ENCODE data around the gene ZFYVE9. TPM values are rescaled to one million over a fixed set of nuclear protein-coding genes. Genes with fewer than 3 reads are reported as not detected.
"Not testable (repeated sequence)": the region's sequence is repeated elsewhere in the genome, so short reads cannot be mapped to it uniquely, and the experiment has no call there.

ZFYVE9 gene
- total RNA-seq, 2 experiments from 2014 or later: 2.6 to 2.9 TPM

GRCh38 chr1:52127181-52128180, 14.4 kb upstream of the ZFYVE9 start:
- H3K27me3 Mint-ChIP-seq: peaks cover 7% of the 10 kb centered on the region
- peak; percentile 20 for DNase-seq
- H3K4me1 Mint-ChIP-seq (ENCODE audit: low read depth): peaks cover 4% of the 10 kb centered on the region
- ChIA-PET CTCF (interaction anchor here (0.6 to 3.1 kb wide), 13 partner anchors 12 to 558 kb away, joined by 3 to 25 read pairs (median 4); partner anchors contain the start of genes ORC1, PRPF38A and ZFYVE9), POLR2A (no interaction called here)
- no peaks in the 10 kb centered on the region for H3K9me3 Mint-ChIP-seq
- no peaks in the 10 kb centered on the region for H3K36me3 Mint-ChIP-seq
- intact Hi-C loops (cut with micrococcal nuclease): loop anchor here (1.0 to 5.0 kb wide), 3 partner anchors 169 to 559 kb away; no protein-coding TSS in a partner anchor
- no peak overlapping the region for H3K4me3 Mint-ChIP-seq
- no peak overlapping the region for H3K27ac Mint-ChIP-seq

GRCh38 chr1:52139817-52140540, 1.9 kb upstream of the ZFYVE9 start:
- no peaks in the 10 kb centered on the region for H3K36me3 Mint-ChIP-seq
- peak overlapping the region; percentile 65 for H3K27ac Mint-ChIP-seq
- H3K27me3 Mint-ChIP-seq: peaks cover 3% of the 10 kb centered on the region
- peak; percentile 48 for DNase-seq
- peaks cover 4% of the 10 kb centered on the region for H3K9me3 Mint-ChIP-seq
- intact Hi-C loops (cut with micrococcal nuclease): loop anchor here (1.0 to 10.0 kb wide), 8 partner anchors 70 to 547 kb away; partner anchors contain the start of genes BTF3L4, CC2D1B, ORC1 and PRPF38A
- ChIA-PET POLR2A (interaction anchor here (0.6 to 1.1 kb wide), 5 partner anchors 28 to 493 kb away, joined by 3 to 5 read pairs (median 3); partner anchors contain the start of genes BTF3L4, SHISAL2A and TXNDC12), CTCF (interaction anchor here (0.8 to 1.9 kb wide), 4 partner anchors 10 to 260 kb away, joined by 3 to 8 read pairs (median 3); partner anchors contain the start of gene CC2D1B)
- H3K4me1 Mint-ChIP-seq (ENCODE audit: low read depth): peaks cover 37% of the 10 kb centered on the region
- H3K4me3 Mint-ChIP-seq: peak overlapping the region; percentile 54

GRCh38 chr1:52140633-52141512, 1.0 kb upstream of the ZFYVE9 start:
- POLR2A ChIA-PET: interaction anchor here (0.8 to 1.0 kb wide), 2 partner anchors 81 to 492 kb away, joined by 3 read pairs; partner anchors contain the start of gene SHISAL2A
- no peak for DNase-seq

GRCh38 chr1:52142220-52143183, 613 bp downstream of the ZFYVE9 start:
- Mint-ChIP-seq H3K4me3 (peak overlapping the region; percentile 80), H3K4me1 (ENCODE audit: low read depth) (peaks cover 39% of the 10 kb centered on the region), H3K27me3 (peaks cover 3% of the 10 kb centered on the region), H3K36me3 (no peaks in the 10 kb centered on the region), H3K9me3 (no peaks in the 10 kb centered on the region), H3K27ac (no peak overlapping the region)
- ChIA-PET POLR2A (interaction anchor here (0.7 to 1.4 kb wide), 3 partner anchors 9 to 86 kb away, joined by 3 to 4 read pairs (median 4); partner anchors contain the start of gene BTF3L4), CTCF (interaction anchor here (1.2 to 1.4 kb wide), 2 partner anchors 15 to 223 kb away, joined by 3 to 4 read pairs; partner anchors contain the start of gene CC2D1B)
- peak; percentile 33 for DNase-seq
- intact Hi-C loops (cut with micrococcal nuclease): loop anchor here (5.0 to 10.0 kb wide), 5 partner anchors 155 to 545 kb away; partner anchors contain the start of genes ORC1, PRPF38A, SHISAL2A and TUT4

More at GRCh38 chr1:52140633-52141512, 1.0 kb upstream of the ZFYVE9 start:
- Mint-ChIP-seq H3K9me3 (peaks cover 4% of the 10 kb centered on the region), H3K27ac (no peak overlapping the region), H3K36me3 (no peaks in the 10 kb centered on the region), H3K4me1 (ENCODE audit: low read depth) (peaks cover 39% of the 10 kb centered on the region), H3K4me3 (peak overlapping the region; percentile 67), H3K27me3 (peaks cover 3% of the 10 kb centered on the region)
- intact Hi-C loops (cut with micrococcal nuclease): loop anchor here (1.0 to 10.0 kb wide), 8 partner anchors 69 to 546 kb away; partner anchors contain the start of genes BTF3L4, CC2D1B, ORC1 and PRPF38A
- CTCF ChIA-PET: interaction anchor here (1.3 to 1.9 kb wide), 2 partner anchors 14 to 225 kb away, joined by 3 to 8 read pairs; partner anchors contain the start of gene CC2D1B

GRCh38 chr1:52145137-52145536, 3.2 kb downstream of the ZFYVE9 start:
- Mint-ChIP-seq H3K4me1 (ENCODE audit: low read depth) (peaks cover 23% of the 10 kb centered on the region), H3K9me3 (no peaks in the 10 kb centered on the region), H3K27ac (no peak overlapping the region), H3K27me3 (peaks cover 2% of the 10 kb centered on the region), H3K4me3 (no peak overlapping the region), H3K36me3 (no peaks in the 10 kb centered on the region)
- CTCF ChIA-PET: interaction anchor here (0.7 to 0.9 kb wide), 2 partner anchors 8 to 269 kb away, joined by 3 to 4 read pairs; no protein-coding TSS in a partner anchor
- no peak for DNase-seq
- POLR2A ChIA-PET: no interaction called here
- intact Hi-C loops (cut with micrococcal nuclease): loop anchor here (10.0 kb wide), 1 partner anchor 490 kb away; the partner anchor contains the start of gene SHISAL2A

- POLR2A ChIA-PET; H3K4me3 Mint-ChIP-seq; H3K9me3 Mint-ChIP-seq; H3K27ac Mint-ChIP-seq; H3K4me1 Mint-ChIP-seq (ENCODE audit: low read depth); H3K27me3 Mint-ChIP-seq; DNase-seq; intact Hi-C loops (cut with micrococcal nuclease); H3K36me3 Mint-ChIP-seq: not testable (repeated sequence)
- CTCF ChIA-PET: interaction anchor here (0.7 kb wide), 1 partner anchor 11 kb away, joined by 3 read pairs; no protein-coding TSS in a partner anchor
Measured at GRCh38 chr1:52150445-52150844, 8.6 kb downstream of the ZFYVE9 start.

GRCh38 chr1:52150946-52151345, 9.1 kb downstream of the ZFYVE9 start:
- intact Hi-C loops (cut with micrococcal nuclease): no loop called here
- Mint-ChIP-seq H3K36me3 (no peaks in the 10 kb centered on the region), H3K4me1 (ENCODE audit: low read depth) (no peaks in the 10 kb centered on the region), H3K9me3 (no peaks in the 10 kb centered on the region), H3K4me3 (no peak overlapping the region), H3K27ac (no peak overlapping the region), H3K27me3 (no peaks in the 10 kb centered on the region)
- DNase-seq: no peak
- ChIA-PET POLR2A (interaction anchor here (1.7 kb wide), 1 partner anchor 9 kb away, joined by 4 read pairs; the partner anchor contains the start of gene ZFYVE9), CTCF (interaction anchor here (0.7 kb wide), 1 partner anchor 11 kb away, joined by 3 read pairs; no protein-coding TSS in a partner anchor)

- intact Hi-C loops (cut with micrococcal nuclease): no loop called here
- H3K36me3 Mint-ChIP-seq: no peaks in the 10 kb centered on the region
- ChIA-PET POLR2A (interaction anchor here (0.8 to 1.7 kb wide), 2 partner anchors 10 kb away, joined by 3 to 4 read pairs; partner anchors contain the start of gene ZFYVE9), CTCF (no interaction called here)
- DNase-seq: no peak
- no peak overlapping the region for H3K4me3 Mint-ChIP-seq
- no peaks in the 10 kb centered on the region for H3K9me3 Mint-ChIP-seq
- H3K4me1 Mint-ChIP-seq (ENCODE audit: low read depth): no peaks in the 10 kb centered on the region
- no peak overlapping the region for H3K27ac Mint-ChIP-seq
- no peaks in the 10 kb centered on the region for H3K27me3 Mint-ChIP-seq
Measured at GRCh38 chr1:52152572-52152971, 10.7 kb downstream of the ZFYVE9 start.

GRCh38 chr1:52153010-52153409, 11.1 kb downstream of the ZFYVE9 start:
- intact Hi-C loops (cut with micrococcal nuclease): no loop called here
- POLR2A ChIA-PET: interaction anchor here (0.8 kb wide), 1 partner anchor 10 kb away, joined by 3 read pairs; no protein-coding TSS in a partner anchor

GRCh38 chr1:52153898-52154297, 12.0 kb downstream of the ZFYVE9 start:
- ChIA-PET POLR2A (no interaction called here), CTCF (interaction anchor here (0.5 kb wide), 1 partner anchor 8 kb away, joined by 3 read pairs; no protein-coding TSS in a partner anchor)
- Mint-ChIP-seq H3K9me3 (no peaks in the 10 kb centered on the region), H3K36me3 (no peaks in the 10 kb centered on the region), H3K4me3 (no peak overlapping the region), H3K4me1 (ENCODE audit: low read depth) (no peaks in the 10 kb centered on the region), H3K27ac (no peak overlapping the region), H3K27me3 (no peaks in the 10 kb centered on the region)
- intact Hi-C loops (cut with micrococcal nuclease): no loop called here
- no peak for DNase-seq

More at GRCh38 chr1:52153010-52153409, 11.1 kb downstream of the ZFYVE9 start:
- H3K9me3 Mint-ChIP-seq: no peaks in the 10 kb centered on the region
- H3K27ac Mint-ChIP-seq: no peak overlapping the region
- no peak overlapping the region for H3K4me3 Mint-ChIP-seq
- H3K27me3 Mint-ChIP-seq: no peaks in the 10 kb centered on the region
- H3K4me1 Mint-ChIP-seq (ENCODE audit: low read depth): no peaks in the 10 kb centered on the region
- DNase-seq: no peak
- H3K36me3 Mint-ChIP-seq: no peaks in the 10 kb centered on the region
- CTCF ChIA-PET: no interaction called here
